ENCODE measurements around the gene RNF113B.

Gene RNF113B

DNA sequence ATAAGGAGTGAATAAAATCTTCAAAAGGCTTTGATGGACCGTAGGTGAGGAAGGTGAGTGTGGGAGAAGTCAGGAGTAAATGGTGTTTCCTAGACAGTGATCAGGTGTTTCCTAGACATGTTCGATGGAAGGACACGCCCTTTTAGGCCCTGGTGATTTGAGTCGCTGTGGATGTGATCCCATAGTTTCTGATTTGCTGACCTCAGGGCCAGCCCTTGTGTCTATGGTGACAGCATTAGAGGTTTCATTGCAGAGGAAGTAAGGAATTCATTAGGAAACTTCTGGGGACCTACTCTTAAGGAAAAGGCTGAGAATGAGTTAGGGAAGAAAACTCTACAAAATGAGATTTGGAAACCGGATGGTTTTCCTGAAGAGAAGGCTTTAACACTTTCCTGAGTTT, 31.5 kb upstream of the RNF113B start:
- DNase-seq (ENCODE audit: low read depth): no peak
- TF ChIP-seq, protein P1, sequence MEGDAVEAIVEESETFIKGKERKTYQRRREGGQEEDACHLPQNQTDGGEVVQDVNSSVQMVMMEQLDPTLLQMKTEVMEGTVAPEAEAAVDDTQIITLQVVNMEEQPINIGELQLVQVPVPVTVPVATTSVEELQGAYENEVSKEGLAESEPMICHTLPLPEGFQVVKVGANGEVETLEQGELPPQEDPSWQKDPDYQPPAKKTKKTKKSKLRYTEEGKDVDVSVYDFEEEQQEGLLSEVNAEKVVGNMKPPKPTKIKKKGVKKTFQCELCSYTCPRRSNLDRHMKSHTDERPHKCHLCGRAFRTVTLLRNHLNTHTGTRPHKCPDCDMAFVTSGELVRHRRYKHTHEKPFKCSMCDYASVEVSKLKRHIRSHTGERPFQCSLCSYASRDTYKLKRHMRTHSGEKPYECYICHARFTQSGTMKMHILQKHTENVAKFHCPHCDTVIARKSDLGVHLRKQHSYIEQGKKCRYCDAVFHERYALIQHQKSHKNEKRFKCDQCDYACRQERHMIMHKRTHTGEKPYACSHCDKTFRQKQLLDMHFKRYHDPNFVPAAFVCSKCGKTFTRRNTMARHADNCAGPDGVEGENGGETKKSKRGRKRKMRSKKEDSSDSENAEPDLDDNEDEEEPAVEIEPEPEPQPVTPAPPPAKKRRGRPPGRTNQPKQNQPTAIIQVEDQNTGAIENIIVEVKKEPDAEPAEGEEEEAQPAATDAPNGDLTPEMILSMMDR (IDR thresholded peaks at IDR 0.05; ENCODE audit: control insufficient read depth, insufficient read depth, low read depth, low read length, missing control alignments): no peak
- H3K4me3 ChIP-seq (ENCODE audit: control insufficient read depth, low read depth, low read length): no peak overlapping the region

DNA sequence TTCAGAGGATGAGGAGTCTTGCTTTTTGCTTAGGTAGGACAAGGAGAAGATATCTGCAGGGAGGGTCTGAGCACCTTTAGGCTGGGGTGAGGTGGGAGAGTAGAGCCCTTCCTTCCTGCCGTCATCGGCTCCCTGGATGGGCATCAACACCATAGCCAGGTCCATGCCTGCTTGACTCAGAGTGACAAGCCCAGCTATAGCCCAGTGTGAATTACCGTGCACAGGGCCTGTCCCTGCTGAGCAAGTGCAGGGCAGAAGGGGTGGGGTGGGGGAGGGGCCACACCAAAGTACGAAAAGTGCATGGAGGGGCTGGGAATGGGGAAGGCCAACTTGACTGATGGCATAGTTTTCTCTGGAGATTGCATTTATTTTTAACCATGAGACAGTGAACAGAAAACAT, 30.3 kb upstream of the RNF113B start:
- no peak overlapping the region for H3K4me3 ChIP-seq (ENCODE audit: control insufficient read depth, low read depth, low read length)
- TF ChIP-seq, protein P1 (IDR thresholded peaks at IDR 0.05; ENCODE audit: control insufficient read depth, insufficient read depth, low read depth, low read length, missing control alignments): no peak
- DNase-seq (ENCODE audit: low read depth): no peak

DNA sequence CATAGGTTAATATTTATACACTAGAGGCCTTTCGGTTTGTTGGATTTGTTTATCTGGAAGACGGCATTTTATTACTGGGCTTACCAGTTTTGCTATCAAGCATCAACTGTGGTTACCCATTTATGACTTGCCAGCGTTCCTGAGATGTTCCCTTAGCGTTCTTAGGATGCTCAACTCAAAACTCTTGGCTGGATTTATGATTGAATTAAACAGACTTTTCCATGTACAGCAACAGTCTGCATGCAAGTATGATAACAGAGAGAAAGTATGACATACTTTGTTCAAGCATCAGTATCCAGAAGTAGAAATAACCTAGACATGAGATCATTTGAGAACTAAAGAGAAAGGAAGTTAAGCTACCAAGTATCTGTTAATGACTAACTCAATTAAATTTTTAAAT, 29.9 kb upstream of the RNF113B start:
- TF ChIP-seq, protein P1 (IDR thresholded peaks at IDR 0.05; ENCODE audit: control insufficient read depth, insufficient read depth, low read depth, low read length, missing control alignments): no peak
- no peak overlapping the region for H3K4me3 ChIP-seq (ENCODE audit: control insufficient read depth, low read depth, low read length)
- DNase-seq (ENCODE audit: low read depth): peak; percentile 99

DNA sequence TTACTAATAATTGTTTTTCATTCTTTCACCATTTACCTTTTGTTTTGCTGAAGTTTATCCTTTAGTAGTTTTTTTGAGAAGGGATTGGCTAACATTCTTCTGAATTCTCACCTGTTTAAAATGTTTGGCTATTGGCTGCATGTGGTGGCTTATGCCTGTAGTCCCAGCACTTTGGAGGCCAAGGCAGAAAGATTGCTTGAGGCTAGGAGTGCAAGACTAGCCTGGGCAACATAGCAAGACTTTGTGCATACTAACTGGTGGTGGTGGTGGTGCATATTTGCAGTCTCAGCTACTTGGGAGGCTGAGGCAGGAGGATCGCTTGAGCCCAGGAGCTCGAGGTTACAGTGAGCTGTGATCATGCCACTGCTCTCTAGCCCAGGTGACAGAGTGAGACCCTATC, 27.5 kb upstream of the RNF113B start:
- DNase-seq (ENCODE audit: low read depth): no peak
- TF ChIP-seq, protein P1 (IDR thresholded peaks at IDR 0.05; ENCODE audit: control insufficient read depth, insufficient read depth, low read depth, low read length, missing control alignments): no peak
- H3K4me3 ChIP-seq (ENCODE audit: control insufficient read depth, low read depth, low read length): no peak overlapping the region

DNA sequence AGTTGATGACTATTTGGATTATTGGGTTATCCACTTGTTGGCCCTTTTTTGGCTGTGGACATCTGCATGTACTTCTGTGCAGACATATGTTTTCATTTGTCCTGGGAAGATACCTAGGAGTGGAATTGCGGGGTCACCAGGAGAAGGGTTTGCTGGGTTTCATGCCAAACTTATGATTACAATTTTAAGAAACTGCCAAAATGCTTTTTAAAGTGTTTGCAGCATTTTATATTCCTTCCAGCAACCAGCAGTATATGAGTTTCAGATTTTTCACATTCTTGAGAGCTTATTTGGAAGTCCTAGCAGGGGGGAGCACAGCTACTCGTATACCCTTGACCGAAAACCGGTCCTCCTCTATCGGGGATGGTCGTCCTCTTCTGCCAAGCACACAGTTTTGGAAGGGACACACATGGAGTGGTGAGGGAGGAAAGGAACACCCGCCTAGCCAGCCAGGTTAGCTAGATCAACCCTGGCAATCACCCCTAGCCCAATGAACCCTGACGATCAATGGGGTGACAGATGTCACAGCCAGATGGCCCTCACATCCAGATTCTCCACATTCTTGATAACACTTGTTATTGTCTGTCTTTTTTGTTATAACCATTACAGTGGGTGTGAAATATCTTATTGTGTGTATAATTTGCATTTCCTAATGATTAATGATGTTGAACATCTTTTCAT, 26.7 kb upstream of the RNF113B start:
- no peak overlapping the region for H3K4me3 ChIP-seq (ENCODE audit: control insufficient read depth, low read depth, low read length)
- no peak for DNase-seq (ENCODE audit: low read depth)
- TF ChIP-seq, protein P1 (IDR thresholded peaks at IDR 0.05; ENCODE audit: control insufficient read depth, insufficient read depth, low read depth, low read length, missing control alignments): no peak

DNA sequence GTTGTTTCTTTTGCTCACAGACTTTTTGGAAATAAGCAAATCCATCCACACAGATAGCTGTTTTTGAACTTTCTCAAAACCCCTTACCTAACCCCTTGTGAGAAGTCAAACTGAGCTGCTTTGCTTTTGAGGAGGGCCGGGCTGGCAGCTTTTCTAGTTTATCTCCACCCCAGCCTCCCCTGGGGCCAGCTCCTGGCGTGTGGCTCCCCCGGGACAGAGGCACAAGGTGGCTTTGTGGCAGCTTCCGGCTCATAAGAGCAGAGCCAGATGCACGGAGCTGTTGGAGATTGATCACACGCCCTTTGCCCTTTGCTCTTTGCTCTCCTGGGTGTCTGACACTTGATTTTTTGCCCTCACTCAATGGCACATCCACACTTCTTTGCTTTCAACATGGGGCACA, 24.9 kb upstream of the RNF113B start:
- TF ChIP-seq, protein P1 (IDR thresholded peaks at IDR 0.05; ENCODE audit: control insufficient read depth, insufficient read depth, low read depth, low read length, missing control alignments): no peak
- no peak overlapping the region for H3K4me3 ChIP-seq (ENCODE audit: control insufficient read depth, low read depth, low read length)
- DNase-seq (ENCODE audit: low read depth): no peak
